Mesenchymal stem cell (in vitro differentiated cells and primary cell): ENCODE results near the gene PASK.

Experiments
- DNase-seq: peaks from one replicate; pipeline ENCODE4 v3.0.0-alpha.2; 2013
- H2AFZ ChIP-seq: one replicate; pipeline ENCODE4 v1.6.1; 2013; ENCODE audit warnings: low read depth, mild to moderate bottlenecking, control low read depth, inconsistent platforms, low read length, moderate library complexity
- H2AK5ac ChIP-seq: 2 replicates; pipeline ENCODE4 v1.6.1; 2013; ENCODE audit warnings: low read length, moderate library complexity, mild to moderate bottlenecking, inconsistent platforms; ENCODE audit not compliant: severe bottlenecking
- H2BK120ac ChIP-seq: one replicate; pipeline ENCODE4 v1.6.1; 2013; ENCODE audit warnings: low read depth, mild to moderate bottlenecking, inconsistent platforms, low read length, moderate library complexity
- H2BK12ac ChIP-seq, 2 experiments: one replicate each; pipeline ENCODE4 v1.6.1; 2013; ENCODE audit warnings: inconsistent platforms in 2 of 2, low read length in 2 of 2, mild to moderate bottlenecking in 2 of 2, moderate library complexity in 2 of 2, control low read depth in 1 of 2
- H2BK15ac ChIP-seq: one replicate; pipeline ENCODE4 v1.6.1; 2013; ENCODE audit warnings: mild to moderate bottlenecking, low read depth, inconsistent platforms; ENCODE audit not compliant: poor library complexity, severe bottlenecking
- H2BK5ac ChIP-seq: 2 replicates; pipeline ENCODE4 v1.6.1; 2013; ENCODE audit warnings: low read depth, mild to moderate bottlenecking, low read length, control low read depth, inconsistent platforms; ENCODE audit not compliant: poor library complexity, severe bottlenecking
- H3K14ac ChIP-seq, 2 experiments: one replicate each; pipeline ENCODE4 v1.6.1; 2013; ENCODE audit warnings: inconsistent platforms in 2 of 2, low read length in 2 of 2, control low read depth in 1 of 2, mild to moderate bottlenecking in 1 of 2, moderate library complexity in 1 of 2
- H3K18ac ChIP-seq, 2 experiments: one replicate each; pipeline ENCODE4 v1.6.1; 2013; ENCODE audit warnings: inconsistent platforms in 2 of 2, low read length in 2 of 2, control low read depth in 1 of 2, low read depth in 1 of 2, mild to moderate bottlenecking in 1 of 2
- H3K23ac ChIP-seq, 2 experiments: one replicate each; pipeline ENCODE4 v1.6.1; 2013; ENCODE audit warnings: inconsistent platforms in 2 of 2, low read length in 2 of 2, mild to moderate bottlenecking in 2 of 2, moderate library complexity in 2 of 2, control low read depth in 1 of 2
- H3K27ac ChIP-seq: 2 replicates; pipeline ENCODE4 v1.5.1; 2013; ENCODE audit warnings: mild to moderate bottlenecking, moderate library complexity, low read length, control low read depth, inconsistent platforms; ENCODE audit not compliant: poor library complexity, severe bottlenecking
- H3K27me3 ChIP-seq, 2 experiments: 2 replicates each; pipeline versions ENCODE4 v1.6.1 to v1.7.0; 2013; ENCODE audit warnings: low read length in 2 of 2, mild to moderate bottlenecking in 2 of 2, moderate library complexity in 2 of 2, control low read depth in 1 of 2, inconsistent platforms in 1 of 2; ENCODE audit not compliant: control insufficient read depth in 1 of 2, insufficient read depth in 1 of 2
- H3K36me3 ChIP-seq, 2 experiments: 2 replicates each; pipeline versions ENCODE4 v1.6.1 to v1.7.0; 2013; ENCODE audit warnings: low read length in 2 of 2, control low read depth in 1 of 2, inconsistent platforms in 1 of 2, low read depth in 1 of 2, mild to moderate bottlenecking in 1 of 2; ENCODE audit not compliant: insufficient read depth in 2 of 2, control insufficient read depth in 1 of 2
- H3K4ac ChIP-seq, 2 experiments: one replicate each; pipeline ENCODE4 v1.6.1; 2013; ENCODE audit warnings: inconsistent platforms in 2 of 2, low read length in 2 of 2, mild to moderate bottlenecking in 2 of 2, moderate library complexity in 2 of 2, control low read depth in 1 of 2, low read depth in 1 of 2
- H3K4me1 ChIP-seq: 2 replicates; pipeline ENCODE4 v1.6.1; 2013; ENCODE audit warnings: low read depth, low read length, control low read depth; ENCODE audit not compliant: control insufficient read depth, insufficient read depth
- H3K4me2 ChIP-seq: 2 replicates; pipeline ENCODE4 v1.6.1; 2013; ENCODE audit warnings: low read length, mild to moderate bottlenecking, inconsistent platforms; ENCODE audit not compliant: poor library complexity, severe bottlenecking
- H3K4me3 ChIP-seq, 2 experiments: 2 replicates each; pipeline versions ENCODE4 v1.5.1 to v1.7.0; 2013; ENCODE audit warnings: low read length in 2 of 2, mild to moderate bottlenecking in 2 of 2, control low read depth in 1 of 2, low read depth in 1 of 2; ENCODE audit not compliant: insufficient read depth in 1 of 2
- H3K79me1 ChIP-seq: replicated peaks from 2 replicates; pipeline ENCODE4 v1.6.1; 2013; ENCODE audit warnings: mild to moderate bottlenecking, control low read depth, low read length, inconsistent platforms; ENCODE audit not compliant: poor library complexity, severe bottlenecking
- H3K9ac ChIP-seq: 2 replicates; pipeline ENCODE4 v1.7.0; 2013; ENCODE audit warnings: mild to moderate bottlenecking, low read length, moderate library complexity
- H3K9me3 ChIP-seq: 2 replicates; pipeline ENCODE4 v1.7.0; 2013; ENCODE audit warnings: mild to moderate bottlenecking, low read length; ENCODE audit not compliant: control insufficient read depth
- H4K8ac ChIP-seq: one replicate; pipeline ENCODE4 v1.6.1; 2013; ENCODE audit warnings: inconsistent platforms, mild to moderate bottlenecking, low read length, moderate library complexity
- H4K91ac ChIP-seq: one replicate; pipeline ENCODE4 v1.6.1; 2013; ENCODE audit warnings: mild to moderate bottlenecking, low read length, inconsistent platforms
- WGBS: methylation state at CpG from one replicate; pipeline ENCODE4 v1.1.7; 2013; ENCODE audit warnings: mixed read lengths; 5-methylcytosine and 5-hydroxymethylcytosine counted together

The PASK gene

DNA sequence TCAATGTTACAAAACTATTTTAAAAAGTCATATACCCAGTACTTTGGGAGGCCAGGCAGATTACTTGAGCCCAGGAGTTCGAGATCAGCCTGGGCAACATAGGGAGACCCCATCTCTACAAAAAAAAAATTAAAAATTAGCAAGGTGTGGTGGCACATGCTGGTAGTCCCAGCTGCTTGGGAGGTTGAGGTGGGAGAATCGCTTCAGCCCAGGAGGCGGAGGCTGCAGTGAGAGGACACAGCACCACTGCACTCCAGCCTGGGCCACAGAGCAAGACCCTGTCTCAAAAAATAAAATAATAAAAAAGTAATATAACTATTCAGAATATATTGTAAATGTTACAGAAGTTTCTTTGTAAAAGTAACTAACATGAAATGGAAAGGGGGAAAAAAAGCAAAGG, 1.9 kb downstream of the PASK start:
- WGBS: 100% methylated on average over 2 of the region's 3 CpGs
- H4K8ac ChIP-seq: no peak overlapping the region
- no peak overlapping the region for H2BK15ac ChIP-seq
- no peak overlapping the region for H3K27ac ChIP-seq
- H4K91ac ChIP-seq: no peak overlapping the region
- H2AK5ac ChIP-seq: no peak overlapping the region
- peaks cover 0 to 4% of the 10 kb centered on the region in 2 experiments for H3K36me3 ChIP-seq
- DNase-seq: no peak
- H3K14ac ChIP-seq: no peak overlapping the region
- no peak overlapping the region for H3K4me3 ChIP-seq
- no peak overlapping the region for H2AFZ ChIP-seq
- no peak overlapping the region for H2BK12ac ChIP-seq
- H3K4ac ChIP-seq: no peak overlapping the region
- peaks cover 24% of the 10 kb centered on the region for H3K79me1 ChIP-seq
- H2BK5ac ChIP-seq: no peak overlapping the region
- no peaks in the 10 kb centered on the region for H3K9me3 ChIP-seq
- no peak overlapping the region for H2BK120ac ChIP-seq
- no peak overlapping the region for H3K4me2 ChIP-seq
- H3K4me1 ChIP-seq: peaks cover 15% of the 10 kb centered on the region
- H3K9ac ChIP-seq: no peak overlapping the region
- no peak overlapping the region for H3K18ac ChIP-seq
- no peaks in the 10 kb centered on the region for H3K27me3 ChIP-seq
- H3K23ac ChIP-seq: no peak overlapping the region

DNA sequence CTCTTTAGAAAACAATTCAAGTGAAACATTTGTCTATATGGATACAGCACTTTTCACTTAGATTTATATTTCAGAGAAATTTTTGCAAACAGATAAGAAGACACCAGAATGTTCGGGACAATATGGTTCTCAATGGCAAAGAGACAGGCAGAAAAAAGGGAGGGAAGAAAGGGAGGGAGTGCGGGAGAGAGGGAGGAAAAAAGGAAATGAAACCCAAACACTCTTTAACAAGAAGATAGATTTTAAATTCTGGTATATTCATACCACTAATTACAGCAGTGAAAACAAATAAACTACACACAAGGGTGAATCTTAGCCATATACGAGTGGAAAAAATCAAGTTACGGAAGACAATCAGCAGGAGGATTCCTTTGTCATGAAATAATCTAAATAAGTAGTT, 3.0 kb downstream of the PASK start:
- no peak overlapping the region for H2BK15ac ChIP-seq
- H3K4me2 ChIP-seq: no peak overlapping the region
- H2AK5ac ChIP-seq: no peak overlapping the region
- no peak overlapping the region for H3K23ac ChIP-seq
- H3K14ac ChIP-seq: no peak overlapping the region
- H3K18ac ChIP-seq: no peak overlapping the region
- peaks cover 9% of the 10 kb centered on the region for H3K4me1 ChIP-seq
- H3K4ac ChIP-seq: no peak overlapping the region
- H3K9me3 ChIP-seq: no peaks in the 10 kb centered on the region
- no peak overlapping the region for H3K27ac ChIP-seq
- peaks cover 21% of the 10 kb centered on the region for H3K79me1 ChIP-seq
- H3K27me3 ChIP-seq: no peaks in the 10 kb centered on the region
- H2BK5ac ChIP-seq: no peak overlapping the region
- WGBS: 62% methylated on average over 2 of the region's 4 CpGs
- H3K9ac ChIP-seq: no peak overlapping the region
- no peak for DNase-seq
- no peak overlapping the region for H2BK120ac ChIP-seq
- H3K36me3 ChIP-seq: peaks cover 0 to 7% of the 10 kb centered on the region in 2 experiments
- no peak overlapping the region for H3K4me3 ChIP-seq
- no peak overlapping the region for H4K8ac ChIP-seq
- H2AFZ ChIP-seq: no peak overlapping the region
- H4K91ac ChIP-seq: no peak overlapping the region
- H2BK12ac ChIP-seq: no peak overlapping the region

DNA sequence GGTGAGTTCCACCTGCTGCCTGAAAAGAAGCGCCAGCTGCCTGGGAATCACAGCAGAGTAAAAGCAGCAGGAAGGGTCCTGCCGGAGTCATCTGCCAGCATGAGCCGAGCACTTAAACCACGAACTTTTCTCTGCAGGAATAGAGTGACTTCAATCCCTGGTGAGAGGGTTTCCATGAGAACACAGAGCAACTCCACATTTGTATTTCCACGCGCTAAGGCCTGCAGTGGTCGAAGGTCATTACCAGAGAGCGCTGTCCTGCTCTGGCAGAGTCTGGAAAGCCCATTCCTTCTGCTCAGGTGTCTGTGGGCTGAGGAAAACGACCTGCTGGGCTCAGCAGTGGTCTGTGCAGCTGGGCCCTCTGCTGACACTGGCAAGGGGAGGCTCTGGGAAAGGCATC, 6.7 kb downstream of the PASK start:
- H4K91ac ChIP-seq: no peak overlapping the region
- no peaks in the 10 kb centered on the region for H3K9me3 ChIP-seq
- no peak overlapping the region for H3K23ac ChIP-seq
- H3K4me2 ChIP-seq: no peak overlapping the region
- no peak for DNase-seq
- H4K8ac ChIP-seq: no peak overlapping the region
- no peak overlapping the region for H3K4me3 ChIP-seq
- no peak overlapping the region for H3K9ac ChIP-seq
- 94% methylated on average over 9 of the region's 9 CpGs for WGBS
- H3K4ac ChIP-seq: no peak overlapping the region
- no peak overlapping the region for H2BK5ac ChIP-seq
- H3K14ac ChIP-seq: no peak overlapping the region
- H2BK120ac ChIP-seq: no peak overlapping the region
- H3K79me1 ChIP-seq: peaks cover 9% of the 10 kb centered on the region
- H3K4me1 ChIP-seq: no peaks in the 10 kb centered on the region
- H2BK12ac ChIP-seq: no peak overlapping the region
- peaks cover 8 to 18% of the 10 kb centered on the region in 2 experiments for H3K36me3 ChIP-seq
- H3K18ac ChIP-seq: no peak overlapping the region
- H2AK5ac ChIP-seq: no peak overlapping the region
- H2AFZ ChIP-seq: no peak overlapping the region
- H3K27ac ChIP-seq: no peak overlapping the region
- no peaks in the 10 kb centered on the region for H3K27me3 ChIP-seq
- H2BK15ac ChIP-seq: no peak overlapping the region

DNA sequence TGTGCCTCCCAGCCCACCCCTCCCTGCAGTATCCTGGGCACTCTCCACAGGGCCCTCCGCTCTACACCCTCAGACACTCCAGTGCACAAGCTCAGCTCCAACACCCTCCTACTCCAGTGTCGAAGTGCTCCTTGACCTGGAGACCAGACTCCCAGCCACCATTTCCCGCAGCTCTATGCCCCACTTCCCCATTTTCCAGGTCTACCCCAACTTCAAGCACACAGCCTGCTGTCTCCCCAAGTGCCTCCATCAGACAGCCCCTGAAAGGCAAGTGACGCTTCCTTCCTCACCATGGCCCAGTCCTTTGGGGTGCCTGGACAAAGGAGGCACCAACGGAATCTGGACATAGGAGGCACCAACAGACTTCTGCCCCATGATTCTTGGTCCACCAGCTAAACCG, 7.2 kb downstream of the PASK start:
- Histone ChIP-seq H3K23ac (no peak overlapping the region), H3K18ac (no peak overlapping the region), H2BK5ac (no peak overlapping the region), H3K9ac (no peak overlapping the region), H3K14ac (no peak overlapping the region), H3K4me1 (no peaks in the 10 kb centered on the region), H4K8ac (no peak overlapping the region), H3K79me1 (peaks cover 9% of the 10 kb centered on the region), H3K9me3 (no peaks in the 10 kb centered on the region), H4K91ac (no peak overlapping the region), H3K27ac (no peak overlapping the region), H3K4me3 (no peak overlapping the region), H3K36me3 (peaks cover 13 to 19% of the 10 kb centered on the region in 2 experiments), H2BK15ac (no peak overlapping the region), H3K27me3 (no peaks in the 10 kb centered on the region), H3K4ac (no peak overlapping the region), H3K4me2 (no peak overlapping the region), H2AK5ac (no peak overlapping the region), H2BK120ac (no peak overlapping the region), H2AFZ (no peak overlapping the region), H2BK12ac (no peak overlapping the region)
- WGBS: 96% methylated on average over 6 of the region's 6 CpGs
- DNase-seq: no peak
